Lower leg skin (tissue), 3 donors: ENCODE data around the gene COPS4.
"Not testable (repeated sequence)": the region's sequence is repeated elsewhere in the genome, so short reads cannot be mapped to it uniquely, and the experiment has no call there.

Experiments used
- CTCF ChIP-seq, 3 donors: fragments of 450-650 bp; IDR thresholded peaks; one replicate each; pipeline ENCODE4 v1.5.1; 2016; ENCODE audit warnings: antibody characterized with exemption in 3 of 3, mild to moderate bottlenecking in 3 of 3, moderate library complexity in 2 of 3
- POLR2A ChIP-seq, 2 donors: fragments of 450-650 bp; IDR thresholded peaks; one replicate each; pipeline ENCODE4 v1.6.1; 2016 to 2017; ENCODE audit warnings: antibody characterized with exemption in 2 of 2, mild to moderate bottlenecking in 1 of 2, moderate library complexity in 1 of 2

DNA sequence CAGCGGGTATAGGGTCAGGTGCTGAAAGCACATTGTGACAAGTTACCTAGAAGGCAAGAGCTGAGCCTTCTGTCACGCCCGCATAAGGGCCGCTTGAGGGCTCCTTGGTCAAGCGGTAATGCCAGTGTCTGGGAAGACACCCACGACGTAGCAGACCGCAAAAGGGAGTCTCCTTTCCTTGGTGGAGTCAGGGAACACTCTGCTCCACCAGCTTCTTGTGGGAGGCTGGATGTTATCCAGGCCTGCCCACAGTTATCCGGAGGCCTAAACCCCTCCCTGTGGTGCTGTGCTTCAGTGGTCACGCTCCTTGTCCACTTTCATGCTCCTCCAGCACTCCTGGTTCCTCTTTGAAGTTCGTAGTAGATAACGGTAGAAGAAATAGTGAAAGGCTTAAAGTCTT lies 50.0 kb downstream of the COPS4 start:
- not testable (repeated sequence) for TF ChIP-seq POLR2A, CTCF (IDR thresholded peaks at IDR 0.05)
